Activated CD4-positive, alpha-beta T cell treated with anti-CD3 and anti-CD28 coated beads, Interleukin-2, amount 10 ng/mL, durations not matched to agents 7 days and 5 days (primary cell): ENCODE results near the gene TPCN1. TPM values are rescaled to one million over a fixed set of nuclear protein-coding genes. Genes with fewer than 3 reads are reported as not detected.

ENCODE experiments used
- CTCF ChIA-PET: fragments of 350-600 bp; sonication (Branson Sonifier 250); formaldehyde crosslinking; loops from one replicate; lab custom pipeline; 2021; ENCODE audit warnings: antibody characterized with exemption; lab: Charles Lee
- POLR2A ChIA-PET: fragments of 350-600 bp; sonication (Branson Sonifier 250); formaldehyde crosslinking; loops from one replicate; lab custom pipeline; 2021; ENCODE audit warnings: antibody characterized with exemption; lab: Charles Lee
- DNase-seq: peaks from one replicate; pipeline ENCODE4 v3.0.0-alpha.2; 2020
- H3K27ac Mint-ChIP-seq: one replicate; pipeline ENCODE4 v1.8.0; 2021; ENCODE audit warnings: mild to moderate bottlenecking, moderate library complexity, mixed read lengths
- H3K27me3 Mint-ChIP-seq: one replicate; pipeline ENCODE4 v1.8.0; 2021; ENCODE audit warnings: mixed read lengths
- H3K36me3 Mint-ChIP-seq: one replicate; pipeline ENCODE4 v1.8.0; 2021; ENCODE audit warnings: low read depth, mixed read lengths
- H3K4me1 Mint-ChIP-seq: one replicate; pipeline ENCODE4 v1.8.0; 2021; ENCODE audit warnings: mixed read lengths
- H3K4me3 Mint-ChIP-seq: one replicate; pipeline ENCODE4 v1.8.0; 2021; ENCODE audit warnings: mild to moderate bottlenecking, moderate library complexity, mixed read lengths
- H3K9me3 Mint-ChIP-seq: one replicate; pipeline ENCODE4 v1.8.0; 2021; ENCODE audit warnings: mixed read lengths
- total RNA-seq, 2 experiments: library from RNA; stranded (reverse); gene quantifications; one replicate each; pipeline ENCODE4 v1.2.3, GENCODE V29; 2021

Gene TPCN1
- total RNA-seq, 2 experiments from 2014 or later = 18.6 to 20.9 TPM

DNA sequence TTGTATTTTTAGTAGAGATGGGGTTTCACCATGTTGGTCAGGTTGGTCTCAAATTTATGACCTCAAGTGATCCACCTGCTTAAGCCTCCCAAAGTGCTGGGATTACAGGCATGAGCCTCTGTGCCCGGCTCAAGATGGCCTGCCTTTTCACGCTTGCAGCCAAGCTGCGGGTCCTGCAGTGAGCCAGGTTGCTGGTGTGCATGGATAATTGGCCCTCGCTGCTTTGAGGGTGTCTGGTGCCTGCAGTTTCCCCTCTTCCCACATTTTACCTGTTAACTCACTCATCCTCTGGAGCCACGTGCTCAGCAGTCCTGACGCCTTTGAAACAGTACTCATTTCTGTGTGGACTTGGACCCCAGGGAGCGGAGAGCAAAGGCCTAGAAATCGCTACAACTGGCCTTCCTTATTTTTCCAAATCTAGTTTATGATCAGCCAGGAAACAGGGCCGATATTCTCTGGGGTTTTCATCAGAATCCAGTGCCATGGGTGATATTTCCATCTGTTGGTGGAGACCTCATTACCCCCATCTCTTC is 42.2 kb downstream of the TPCN1 start:
- H3K36me3 Mint-ChIP-seq = peaks cover 33% of the 10 kb centered on the region
- POLR2A ChIA-PET = no interaction called here
- DNase-seq = no peak
- H3K27me3 Mint-ChIP-seq = no peaks in the 10 kb centered on the region
- H3K27ac Mint-ChIP-seq = peak overlapping the region; percentile 71
- CTCF ChIA-PET = interaction anchor here (0.7 to 0.8 kb wide), 2 partner anchors 12 to 165 kb away, joined by 3 read pairs; no protein-coding TSS in a partner anchor
- H3K4me1 Mint-ChIP-seq = peaks cover 46% of the 10 kb centered on the region
- H3K9me3 Mint-ChIP-seq = peaks cover 2% of the 10 kb centered on the region
- no peak overlapping the region for H3K4me3 Mint-ChIP-seq

DNA sequence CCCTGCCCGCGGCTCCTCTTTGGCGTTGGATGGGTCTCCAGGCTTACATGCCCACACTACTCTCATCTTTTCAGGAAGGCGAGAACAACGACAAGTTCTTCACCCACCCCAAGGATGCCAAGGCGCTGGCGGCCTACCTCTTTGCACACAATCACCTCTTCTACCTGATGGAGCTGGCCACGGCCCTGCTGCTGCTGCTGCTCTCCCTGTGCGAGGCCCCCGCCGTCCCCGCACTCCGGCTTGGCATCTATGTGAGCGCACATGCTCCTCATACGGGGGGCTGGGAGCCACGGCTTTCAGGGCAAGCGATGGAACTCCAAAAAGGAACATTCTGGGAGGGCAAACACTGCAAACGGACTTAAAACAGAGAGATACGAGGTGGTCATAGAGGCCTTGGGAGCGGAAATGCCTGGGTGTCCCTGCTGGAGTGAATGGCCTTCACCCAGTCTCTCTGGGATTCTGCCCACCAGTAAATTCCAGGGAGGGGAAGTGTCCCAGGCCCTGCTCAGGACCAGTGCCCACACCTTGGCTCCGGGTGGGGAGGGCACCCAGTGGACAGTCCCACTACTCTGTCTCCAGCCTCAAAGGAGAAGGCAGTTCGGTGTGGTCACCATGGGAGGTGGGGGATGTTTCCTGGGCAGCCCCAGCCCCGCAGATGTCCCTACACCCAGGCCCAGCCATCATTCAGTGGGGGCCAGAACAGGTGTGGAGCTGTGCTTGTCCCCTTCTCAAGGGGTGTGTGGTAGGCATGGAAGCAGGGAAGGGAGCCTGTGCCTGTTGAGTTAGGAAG is 45.0 kb downstream of the TPCN1 start:
- DNase-seq = no peak
- peaks cover 25% of the 10 kb centered on the region for H3K36me3 Mint-ChIP-seq
- no peaks in the 10 kb centered on the region for H3K9me3 Mint-ChIP-seq
- peaks cover 34% of the 10 kb centered on the region for H3K4me1 Mint-ChIP-seq
- ChIA-PET POLR2A (no interaction called here), CTCF (interaction anchor here (0.5 to 1.3 kb wide), 2 partner anchors 15 to 29 kb away, joined by 3 to 5 read pairs; no protein-coding TSS in a partner anchor)
- H3K27ac Mint-ChIP-seq = no peak overlapping the region
- no peaks in the 10 kb centered on the region for H3K27me3 Mint-ChIP-seq
- no peak overlapping the region for H3K4me3 Mint-ChIP-seq

DNA sequence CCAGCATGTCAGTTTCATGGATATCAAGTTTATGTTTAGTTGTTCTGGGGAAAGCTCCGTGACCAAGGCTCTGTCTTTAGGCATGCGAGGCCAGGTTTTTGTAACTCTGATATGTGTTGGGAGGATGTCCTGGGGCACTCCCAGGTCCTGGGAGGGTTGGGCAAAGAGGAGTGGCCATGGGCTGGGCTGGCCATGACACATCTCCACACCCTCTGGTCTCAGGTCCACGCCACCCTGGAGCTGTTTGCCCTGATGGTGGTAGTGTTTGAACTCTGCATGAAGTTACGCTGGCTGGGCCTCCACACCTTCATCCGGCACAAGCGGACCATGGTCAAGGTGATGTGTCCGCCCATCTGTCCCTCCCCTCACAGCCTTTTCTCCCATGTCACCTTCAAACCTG is 46.4 kb downstream of the TPCN1 start:
- H3K4me3 Mint-ChIP-seq = no peak overlapping the region
- H3K9me3 Mint-ChIP-seq = no peaks in the 10 kb centered on the region
- POLR2A ChIA-PET = interaction anchor here (0.6 kb wide), 1 partner anchor 13 kb away, joined by 3 read pairs; no protein-coding TSS in a partner anchor
- H3K27ac Mint-ChIP-seq = no peak overlapping the region
- peaks cover 27% of the 10 kb centered on the region for H3K4me1 Mint-ChIP-seq
- CTCF ChIA-PET = interaction anchor here (0.6 to 1.3 kb wide), 2 partner anchors 14 to 45 kb away, joined by 3 to 4 read pairs; no protein-coding TSS in a partner anchor
- no peak for DNase-seq
- H3K36me3 Mint-ChIP-seq = peaks cover 25% of the 10 kb centered on the region
- no peaks in the 10 kb centered on the region for H3K27me3 Mint-ChIP-seq

DNA sequence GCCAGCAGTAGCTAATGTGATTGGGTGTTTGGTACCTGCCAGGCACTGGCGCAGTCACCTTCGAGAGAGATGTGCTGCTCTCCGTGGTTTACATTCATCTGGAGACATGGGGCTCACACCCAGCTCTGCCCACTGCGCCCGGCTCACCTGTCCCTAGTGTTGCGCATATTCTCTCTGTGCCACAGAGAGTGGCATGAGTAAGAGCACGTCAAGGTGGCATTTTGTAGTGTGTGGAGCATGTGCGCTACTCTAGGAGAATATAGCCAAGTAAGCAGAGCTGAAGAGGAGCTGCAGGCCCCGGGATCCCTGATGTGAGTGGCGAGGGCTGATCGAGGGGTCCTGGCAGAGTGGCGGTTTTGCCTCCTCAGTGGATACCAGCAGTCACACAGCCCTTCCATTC is 46.9 kb downstream of the TPCN1 start:
- no peaks in the 10 kb centered on the region for H3K9me3 Mint-ChIP-seq
- no peak overlapping the region for H3K4me3 Mint-ChIP-seq
- H3K27me3 Mint-ChIP-seq = no peaks in the 10 kb centered on the region
- H3K27ac Mint-ChIP-seq = no peak overlapping the region
- POLR2A ChIA-PET = no interaction called here
- H3K36me3 Mint-ChIP-seq = peaks cover 22% of the 10 kb centered on the region
- DNase-seq = no peak
- peaks cover 24% of the 10 kb centered on the region for H3K4me1 Mint-ChIP-seq
- CTCF ChIA-PET = interaction anchor here (0.6 kb wide), 1 partner anchor 45 kb away, joined by 4 read pairs; no protein-coding TSS in a partner anchor

DNA sequence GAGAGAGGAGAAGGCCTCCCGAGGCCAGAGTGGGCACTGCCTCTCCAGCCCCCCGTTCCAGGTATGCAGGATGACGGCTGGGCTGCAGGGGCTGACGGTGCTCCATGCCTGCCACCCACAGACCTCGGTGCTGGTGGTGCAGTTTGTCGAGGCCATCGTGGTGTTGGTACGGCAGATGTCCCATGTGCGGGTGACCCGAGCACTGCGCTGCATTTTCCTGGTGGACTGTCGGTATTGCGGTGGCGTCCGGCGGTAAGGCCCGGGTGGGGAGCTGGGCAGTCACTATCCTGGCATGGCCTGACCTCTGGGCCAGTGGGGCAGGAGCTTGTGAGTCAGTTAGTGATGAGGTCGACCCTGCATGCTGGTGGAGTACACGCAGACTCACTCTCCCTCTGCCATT is 47.4 kb downstream of the TPCN1 start:
- peaks cover 21% of the 10 kb centered on the region for H3K4me1 Mint-ChIP-seq
- H3K27me3 Mint-ChIP-seq = no peaks in the 10 kb centered on the region
- H3K36me3 Mint-ChIP-seq = peaks cover 20% of the 10 kb centered on the region
- H3K4me3 Mint-ChIP-seq = no peak overlapping the region
- no peak overlapping the region for H3K27ac Mint-ChIP-seq
- CTCF ChIA-PET = interaction anchor here (0.6 kb wide), 1 partner anchor 15 kb away, joined by 3 read pairs; no protein-coding TSS in a partner anchor
- POLR2A ChIA-PET = no interaction called here
- no peaks in the 10 kb centered on the region for H3K9me3 Mint-ChIP-seq
- no peak for DNase-seq

DNA sequence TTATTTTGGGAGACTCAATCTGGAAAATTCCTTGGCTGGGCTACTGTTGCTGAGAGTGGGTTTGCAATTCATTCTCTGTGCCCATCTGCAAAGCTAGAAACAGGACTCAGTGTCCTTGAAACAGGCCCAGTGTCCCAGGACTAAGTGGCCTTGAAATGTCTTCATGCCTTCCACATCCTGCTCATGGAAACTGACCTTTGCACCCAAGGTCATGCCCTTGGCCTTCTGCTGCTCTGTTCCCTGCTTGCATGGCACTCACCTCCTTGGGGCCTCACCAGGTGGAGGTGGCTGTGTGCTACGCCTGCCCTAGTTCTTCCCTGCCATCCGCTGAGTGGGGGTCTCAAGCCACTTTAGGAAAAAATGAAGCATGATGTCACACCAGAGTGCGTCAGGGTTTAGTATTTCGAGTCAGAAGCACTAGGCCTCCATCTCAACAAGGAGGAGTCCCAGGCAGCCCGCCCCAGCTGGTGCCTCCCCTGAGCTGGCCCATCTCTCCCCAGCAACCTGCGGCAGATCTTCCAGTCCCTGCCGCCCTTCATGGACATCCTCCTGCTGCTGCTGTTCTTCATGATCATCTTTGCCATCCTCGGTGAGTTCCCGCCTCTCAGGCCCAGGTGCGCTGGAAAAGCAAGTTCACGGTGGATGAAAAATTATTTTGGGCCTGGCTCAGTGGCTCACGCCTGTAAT is 48.1 kb downstream of the TPCN1 start:
- DNase-seq = no peak
- POLR2A ChIA-PET = no interaction called here

DNA sequence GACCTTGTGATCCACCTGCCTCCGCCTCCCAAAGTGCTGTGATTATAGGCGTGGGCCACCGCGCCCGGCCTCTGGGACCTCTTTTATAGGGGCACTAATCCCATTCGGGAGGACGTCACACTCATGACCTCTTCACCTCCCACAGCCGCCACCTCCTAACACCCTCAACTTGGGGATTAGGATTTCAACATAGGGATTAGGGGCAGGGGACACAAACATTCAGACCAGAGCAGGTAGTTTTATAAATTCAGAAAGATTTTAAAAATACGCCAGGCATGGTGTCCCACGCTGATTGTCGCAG is 49.4 kb downstream of the TPCN1 start:
- POLR2A ChIA-PET = no interaction called here
- no peak overlapping the region for H3K27ac Mint-ChIP-seq

More for the DNA sequence above, 48.1 kb downstream of the TPCN1 start:
- Mint-ChIP-seq H3K4me3 (no peak overlapping the region), H3K9me3 (no peaks in the 10 kb centered on the region), H3K27me3 (no peaks in the 10 kb centered on the region), H3K4me1 (peaks cover 13% of the 10 kb centered on the region), H3K36me3 (peaks cover 13% of the 10 kb centered on the region), H3K27ac (no peak overlapping the region)
- CTCF ChIA-PET = interaction anchor here (0.6 to 0.8 kb wide), 2 partner anchors 8 to 14 kb away, joined by 3 read pairs; no protein-coding TSS in a partner anchor

DNA sequence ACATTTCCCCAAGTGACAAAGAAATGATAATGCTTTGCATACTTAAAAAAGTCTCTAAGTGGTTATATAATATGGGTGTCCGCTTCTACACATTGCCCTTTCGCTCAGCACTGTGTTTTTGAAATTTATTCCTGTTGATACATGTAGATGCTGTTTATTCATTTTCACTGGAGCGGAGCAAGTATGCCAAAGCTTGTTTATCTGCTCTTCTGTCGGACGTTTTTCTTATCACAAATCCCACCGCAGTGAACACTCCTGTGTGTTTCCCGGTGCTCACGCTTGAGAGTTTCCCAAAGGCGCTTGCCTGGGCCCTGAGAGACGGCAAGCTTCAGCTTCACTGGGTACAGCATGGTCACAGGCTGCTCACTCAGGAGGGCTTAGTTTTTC is 50.2 kb downstream of the TPCN1 start:
- Mint-ChIP-seq H3K36me3 (peaks cover 3% of the 10 kb centered on the region), H3K27ac (no peak overlapping the region), H3K4me1 (peaks cover 9% of the 10 kb centered on the region), H3K4me3 (no peak overlapping the region), H3K9me3 (no peaks in the 10 kb centered on the region), H3K27me3 (no peaks in the 10 kb centered on the region)
- POLR2A ChIA-PET = no interaction called here
- no peak for DNase-seq
- CTCF ChIA-PET = interaction anchor here (1.0 to 1.4 kb wide), 2 partner anchors 12 to 18 kb away, joined by 3 read pairs; no protein-coding TSS in a partner anchor

More for the DNA sequence above, 49.4 kb downstream of the TPCN1 start:
- CTCF ChIA-PET = interaction anchor here (1.0 to 1.4 kb wide), 2 partner anchors 13 to 14 kb away, joined by 3 read pairs; no protein-coding TSS in a partner anchor
- no peaks in the 10 kb centered on the region for H3K9me3 Mint-ChIP-seq
- no peak for DNase-seq
- H3K4me1 Mint-ChIP-seq = peaks cover 9% of the 10 kb centered on the region
- no peaks in the 10 kb centered on the region for H3K27me3 Mint-ChIP-seq
- H3K36me3 Mint-ChIP-seq = peaks cover 9% of the 10 kb centered on the region
- H3K4me3 Mint-ChIP-seq = no peak overlapping the region

DNA sequence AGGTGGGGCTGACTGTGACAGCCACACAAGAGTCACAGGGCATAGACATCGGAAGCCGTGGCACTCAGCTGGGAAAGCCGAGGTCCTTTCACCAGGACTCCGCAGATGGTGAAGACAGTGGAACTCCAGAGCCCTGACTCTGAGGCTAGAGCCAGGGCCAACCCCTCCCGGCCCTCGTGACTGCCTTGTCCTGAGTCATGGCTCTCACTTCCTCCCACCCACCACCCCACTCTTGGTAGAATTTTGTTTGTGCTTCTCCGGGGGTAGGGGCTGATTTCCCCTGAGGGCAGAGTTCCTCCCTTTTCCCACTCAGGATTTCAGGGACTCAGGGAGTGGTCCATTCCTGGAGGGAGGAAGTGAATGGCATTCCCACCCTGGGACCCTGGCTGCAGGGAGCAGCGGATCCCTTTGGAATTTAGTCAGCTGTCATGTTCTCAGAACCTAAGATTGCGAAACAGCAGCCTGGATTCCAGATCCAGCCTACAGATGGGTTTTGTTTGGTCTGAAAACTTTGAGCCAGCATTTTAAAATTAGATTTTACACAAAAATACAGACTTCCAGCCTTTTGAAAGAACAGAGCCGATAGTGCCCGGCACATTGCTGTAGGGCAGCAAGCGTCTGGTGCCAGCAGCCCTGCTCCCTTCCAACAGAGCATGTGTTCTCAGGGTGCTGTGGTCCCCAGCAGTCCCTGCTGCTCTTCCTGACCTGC is 50.7 kb downstream of the TPCN1 start:
- Mint-ChIP-seq H3K27me3 (no peaks in the 10 kb centered on the region), H3K27ac (no peak overlapping the region), H3K4me1 (peaks cover 9% of the 10 kb centered on the region), H3K9me3 (no peaks in the 10 kb centered on the region), H3K36me3 (peaks cover 1% of the 10 kb centered on the region), H3K4me3 (no peak overlapping the region)
- DNase-seq = no peak
- ChIA-PET POLR2A (no interaction called here), CTCF (interaction anchor here (1.0 to 1.4 kb wide), 2 partner anchors 12 to 17 kb away, joined by 3 read pairs; no protein-coding TSS in a partner anchor)

DNA sequence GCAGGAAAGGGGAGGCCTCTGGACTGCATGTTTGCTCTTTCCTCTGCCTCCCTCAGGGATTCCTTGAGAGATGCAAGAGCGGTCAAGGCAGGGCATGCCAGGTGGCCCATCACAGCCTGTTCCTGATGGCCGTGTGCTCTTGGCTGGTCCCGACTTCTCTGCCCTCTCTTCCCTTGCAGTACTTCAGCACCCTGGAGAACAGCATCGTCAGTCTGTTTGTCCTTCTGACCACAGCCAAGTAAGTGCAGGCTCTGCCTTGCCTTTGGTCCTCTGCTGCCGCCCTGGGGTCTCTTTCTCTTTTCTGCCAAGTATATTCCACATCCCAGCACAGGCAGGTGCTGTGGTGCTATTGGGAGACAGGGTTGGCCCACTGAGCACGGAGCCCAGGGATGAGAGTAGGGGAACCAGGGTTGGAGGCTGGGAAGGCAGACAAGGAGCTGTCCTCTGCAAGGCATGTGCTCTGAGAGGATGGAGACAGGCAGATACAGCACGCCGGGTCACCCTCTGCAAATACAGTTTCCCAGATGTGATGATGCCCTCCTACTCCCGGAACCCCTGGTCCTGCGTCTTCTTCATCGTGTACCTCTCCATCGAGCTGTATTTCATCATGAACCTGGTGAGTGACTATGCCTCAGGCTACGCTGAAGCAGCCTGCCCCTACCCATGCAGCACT is 51.9 kb downstream of the TPCN1 start:
- no peaks in the 10 kb centered on the region for H3K27me3 Mint-ChIP-seq
- peaks cover 8% of the 10 kb centered on the region for H3K4me1 Mint-ChIP-seq
- CTCF ChIA-PET = no interaction called here
- no peak overlapping the region for H3K4me3 Mint-ChIP-seq
- no peak for DNase-seq
- POLR2A ChIA-PET = no interaction called here
- no peak overlapping the region for H3K27ac Mint-ChIP-seq
- H3K9me3 Mint-ChIP-seq = no peaks in the 10 kb centered on the region
- H3K36me3 Mint-ChIP-seq = no peaks in the 10 kb centered on the region

DNA sequence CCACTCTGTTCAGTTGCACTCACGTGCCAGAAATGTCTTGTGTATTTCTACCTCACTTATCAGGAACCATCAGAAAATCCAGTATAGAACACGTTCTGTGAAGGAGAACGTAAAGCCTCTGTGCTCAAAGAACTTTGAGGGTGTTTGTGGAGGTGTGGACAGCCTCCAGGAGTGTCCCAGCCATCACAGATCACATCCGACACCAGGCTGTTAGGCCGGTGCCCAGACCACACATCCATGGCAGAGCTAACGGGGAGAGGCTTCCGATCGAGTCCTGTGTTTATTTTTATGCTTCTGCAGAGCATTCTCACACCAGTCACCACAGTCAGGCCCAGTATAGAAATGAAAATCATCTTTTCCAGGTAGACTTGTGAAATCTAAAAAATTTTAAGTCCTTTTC is 53.6 kb downstream of the TPCN1 start:
- H3K9me3 Mint-ChIP-seq = no peaks in the 10 kb centered on the region
- H3K27me3 Mint-ChIP-seq = no peaks in the 10 kb centered on the region
- DNase-seq = no peak
- peaks cover 8% of the 10 kb centered on the region for H3K4me1 Mint-ChIP-seq
- H3K4me3 Mint-ChIP-seq = no peak overlapping the region
- H3K27ac Mint-ChIP-seq = no peak overlapping the region
- no peaks in the 10 kb centered on the region for H3K36me3 Mint-ChIP-seq
- ChIA-PET CTCF (no interaction called here), POLR2A (no interaction called here)

DNA sequence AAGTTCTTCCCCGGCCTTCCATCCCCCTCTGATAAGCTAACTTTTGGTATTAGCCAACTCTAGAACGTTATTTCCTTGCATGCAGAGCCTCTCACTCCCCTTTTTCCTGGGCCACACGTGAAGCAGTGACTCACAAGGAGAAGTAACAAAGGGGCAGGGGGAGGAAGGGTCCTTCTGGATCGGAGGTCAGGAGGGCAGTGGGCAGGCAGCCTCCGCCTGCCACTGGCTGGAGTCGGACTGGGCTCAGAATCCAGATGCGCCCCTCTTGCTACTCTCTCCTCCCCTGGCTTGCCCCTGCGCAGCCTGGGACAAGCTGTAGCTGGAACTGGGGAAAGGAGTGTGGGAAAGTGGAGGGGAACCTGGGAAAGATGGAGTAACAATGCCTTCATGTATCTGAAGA is 55.0 kb downstream of the TPCN1 start:
- Mint-ChIP-seq H3K27ac (no peak overlapping the region), H3K27me3 (no peaks in the 10 kb centered on the region), H3K4me3 (no peak overlapping the region), H3K4me1 (peaks cover 4% of the 10 kb centered on the region), H3K9me3 (no peaks in the 10 kb centered on the region), H3K36me3 (no peaks in the 10 kb centered on the region)
- POLR2A ChIA-PET = no interaction called here
- CTCF ChIA-PET = interaction anchor here (0.8 kb wide), 1 partner anchor 12 kb away, joined by 3 read pairs; no protein-coding TSS in a partner anchor
- DNase-seq = no peak
